Fibroblast of the conjunctiva (primary cell): ENCODE data around the gene MYOM1.
"Not testable (repeated sequence)": the region's sequence is repeated elsewhere in the genome, so short reads cannot be mapped to it uniquely, and the experiment has no call there.

Source experiments
- DNase-seq: peaks from one replicate; pipeline ENCODE4 v3.0.0-alpha.2; 2010; ENCODE audit warnings: low read depth

The MYOM1 gene

GRCh38 chr18:3248658-3249359, 29.0 kb upstream of the MYOM1 start:
- DNase-seq = no peak

DNA sequence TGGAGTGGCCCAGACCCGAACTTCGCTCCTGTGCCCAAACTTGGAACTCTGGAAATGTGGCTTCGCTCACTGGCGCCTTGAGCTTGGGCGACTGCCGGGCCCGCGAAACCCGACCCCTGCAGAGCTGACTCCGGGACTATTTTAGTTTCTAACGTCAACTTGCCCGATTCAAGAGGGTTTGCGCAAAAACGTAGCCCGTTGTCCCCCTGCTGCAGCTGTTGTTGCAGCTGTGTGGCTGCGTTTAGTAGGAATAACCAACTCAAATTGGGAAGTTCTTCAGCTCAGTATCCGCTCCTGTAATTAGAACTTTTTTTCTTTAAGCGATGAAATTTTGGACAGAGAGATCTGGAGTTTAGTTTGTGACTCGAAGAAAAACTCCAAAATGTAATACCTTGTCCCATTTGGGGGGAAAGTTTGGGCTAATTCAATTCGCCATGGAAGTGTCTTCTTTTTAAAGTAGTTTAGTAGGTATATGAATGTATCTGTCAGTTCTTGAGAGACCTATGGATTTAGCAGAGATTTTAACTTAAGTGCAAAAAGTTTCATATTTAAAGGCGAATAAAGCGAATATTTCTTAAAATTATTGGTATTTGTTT, 28.4 kb upstream of the MYOM1 start:
- no peak for DNase-seq

DNA sequence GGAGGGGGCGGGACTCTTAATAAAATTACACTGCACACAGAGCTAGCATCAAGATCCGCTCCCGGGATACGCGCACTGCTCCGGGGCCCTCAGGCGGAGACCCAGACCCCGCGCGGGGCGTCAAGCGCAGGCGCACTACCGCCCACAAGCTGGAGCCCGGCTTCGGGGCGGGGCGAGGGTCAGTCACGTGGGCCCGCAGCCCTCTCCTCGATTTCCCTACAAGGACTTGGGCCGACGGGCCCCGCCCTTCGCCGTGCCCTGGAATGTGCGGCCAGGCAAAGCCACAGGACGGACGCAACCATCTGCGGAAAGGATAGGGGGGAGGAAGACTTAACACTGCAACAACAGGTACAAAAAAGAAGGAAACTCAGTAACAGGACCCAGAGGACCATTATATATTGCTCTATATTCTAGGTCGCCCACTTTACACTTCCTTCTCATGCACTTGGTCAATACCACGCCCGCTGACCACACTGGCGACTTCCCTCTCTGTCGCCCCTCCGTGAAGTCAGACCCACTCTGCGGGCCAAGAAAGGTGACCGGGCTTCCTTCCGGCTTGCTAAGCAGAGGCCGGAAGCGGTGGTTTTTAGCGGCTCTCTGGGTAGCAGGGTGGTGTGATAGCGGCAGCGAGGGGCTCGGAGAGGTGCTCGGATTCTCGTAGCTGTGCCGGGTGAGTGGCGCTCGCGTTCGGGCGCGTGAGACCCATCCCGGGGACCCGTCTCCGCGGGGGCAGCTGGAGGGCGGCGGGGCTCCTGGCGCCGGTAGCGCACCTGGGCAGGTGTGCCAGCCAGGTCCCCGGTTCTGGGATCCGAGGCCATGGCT, 27.7 kb upstream of the MYOM1 start, which contains the start of gene MYL12A:
TSS of gene MYL12A (plus strand) at position 562 of the 822 bp plus-strand sequence. CDS start 5,447 bp downstream, outside the sequence.
- DNase-seq = peak; percentile 98

DNA sequence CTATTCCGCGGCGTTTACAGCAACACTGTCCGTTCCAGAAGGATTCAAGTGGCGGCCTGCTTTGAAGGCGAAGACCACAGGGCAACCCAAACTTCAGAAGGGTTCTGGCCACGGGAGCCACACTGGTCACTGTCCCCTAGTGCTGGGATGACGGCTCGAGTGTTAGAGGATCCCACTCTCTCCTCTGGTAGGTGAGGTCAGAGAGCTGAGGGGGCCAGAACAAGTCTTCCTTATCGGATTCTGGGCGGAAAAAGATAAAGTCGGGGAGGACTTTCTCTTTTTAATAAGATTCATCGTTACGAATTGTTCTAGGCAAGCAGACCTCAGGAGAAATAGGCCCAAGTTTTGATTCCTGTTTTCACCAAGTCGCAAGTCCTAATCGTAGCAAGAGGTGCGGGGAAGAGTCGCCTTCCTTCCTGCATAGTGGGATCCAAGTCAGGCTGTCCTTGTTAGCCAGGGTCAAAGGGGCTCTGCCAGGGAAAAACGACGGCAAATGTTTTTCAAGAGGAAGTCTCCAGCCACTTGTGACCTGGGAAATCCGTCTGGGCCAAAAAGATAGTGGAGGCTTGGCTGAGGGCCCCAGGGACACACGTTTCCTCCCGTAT, 27.0 kb upstream of the MYOM1 start:
- DNase-seq = no peak

DNA sequence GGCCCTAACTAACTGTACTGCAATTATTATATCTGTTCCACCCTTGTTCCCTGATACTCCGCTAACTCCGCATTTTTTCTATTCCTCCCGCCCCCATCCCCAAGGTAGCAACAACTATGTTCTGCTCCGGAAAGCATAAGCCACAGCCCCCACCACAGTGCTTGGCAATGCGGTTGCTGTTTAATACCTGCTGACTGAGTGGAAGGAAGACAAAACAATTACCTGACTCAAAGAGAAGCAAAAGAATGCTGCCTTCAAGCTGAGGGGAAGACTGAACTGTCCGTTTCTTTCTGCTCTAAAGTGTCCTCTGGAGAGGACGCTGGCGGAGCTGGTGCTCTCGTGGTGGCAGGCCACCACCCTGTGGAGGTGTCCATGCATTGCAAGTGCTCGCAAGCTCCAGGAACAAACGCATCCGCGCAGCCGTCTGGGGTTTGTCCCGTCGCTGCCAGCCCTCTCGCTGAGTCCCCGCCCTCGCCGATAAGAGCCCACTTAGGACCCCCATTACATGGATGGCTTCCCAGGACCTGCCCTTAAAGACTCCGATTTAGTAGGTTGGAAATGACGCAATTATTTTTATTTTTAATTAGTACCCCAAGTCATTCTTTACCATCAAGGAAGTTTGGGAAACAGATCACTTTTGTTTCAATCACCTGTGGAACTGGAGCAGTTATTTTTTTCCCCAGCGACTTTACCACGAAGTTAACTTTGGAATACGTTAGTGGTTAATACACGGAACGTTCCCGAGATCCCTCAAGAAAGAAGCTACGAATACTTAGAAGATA, 26.3 kb upstream of the MYOM1 start:
- peak; percentile 84 for DNase-seq

GRCh38 chr18:3245185-3245564, 25.4 kb upstream of the MYOM1 start:
- no peak for DNase-seq

DNA sequence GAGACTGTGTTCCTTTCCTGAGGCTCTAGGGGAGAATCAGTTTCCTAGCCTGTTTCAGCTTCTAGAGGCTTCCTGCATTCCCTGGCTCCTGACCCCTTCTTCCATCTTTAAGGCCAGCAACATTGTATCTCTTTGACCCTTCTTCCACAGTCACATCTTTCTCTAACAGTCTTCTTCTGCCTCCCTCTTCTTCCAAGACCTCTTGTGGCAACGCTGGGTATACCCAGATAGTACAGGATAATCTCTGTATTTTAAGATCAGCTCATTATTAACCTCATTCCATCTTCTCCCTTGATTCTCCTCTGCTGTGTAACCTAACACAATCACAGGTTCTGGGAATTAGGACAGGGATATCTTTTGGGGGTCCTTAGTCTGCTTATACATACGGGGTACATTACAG, 19.0 kb upstream of the MYOM1 start:
- no peak for DNase-seq

DNA sequence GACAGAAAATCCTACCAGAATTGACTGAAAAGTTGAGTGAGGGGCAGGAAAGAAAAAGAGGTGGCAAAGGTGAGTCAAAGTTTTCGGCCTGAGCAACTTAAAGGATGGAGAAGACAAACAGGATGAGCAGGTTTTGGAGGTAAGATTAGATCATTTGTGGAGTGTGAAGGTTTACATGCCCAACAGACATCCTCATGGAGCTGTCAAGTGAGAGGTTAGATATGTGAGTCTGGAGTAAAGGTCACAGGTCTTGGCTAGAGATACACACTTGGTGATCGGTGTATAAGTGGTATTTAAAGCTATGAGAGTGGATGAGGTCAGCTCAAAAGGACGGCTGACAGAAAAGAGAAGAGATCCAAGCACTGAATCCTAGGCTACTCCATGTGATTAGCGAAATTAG, 16.7 kb upstream of the MYOM1 start:
- DNase-seq = no peak

- DNase-seq = no peak
Measured at GRCh38 chr18:3235846-3236245, 16.1 kb upstream of the MYOM1 start.

- DNase-seq = no peak
Measured at GRCh38 chr18:3234457-3234856, 14.7 kb upstream of the MYOM1 start.

DNA sequence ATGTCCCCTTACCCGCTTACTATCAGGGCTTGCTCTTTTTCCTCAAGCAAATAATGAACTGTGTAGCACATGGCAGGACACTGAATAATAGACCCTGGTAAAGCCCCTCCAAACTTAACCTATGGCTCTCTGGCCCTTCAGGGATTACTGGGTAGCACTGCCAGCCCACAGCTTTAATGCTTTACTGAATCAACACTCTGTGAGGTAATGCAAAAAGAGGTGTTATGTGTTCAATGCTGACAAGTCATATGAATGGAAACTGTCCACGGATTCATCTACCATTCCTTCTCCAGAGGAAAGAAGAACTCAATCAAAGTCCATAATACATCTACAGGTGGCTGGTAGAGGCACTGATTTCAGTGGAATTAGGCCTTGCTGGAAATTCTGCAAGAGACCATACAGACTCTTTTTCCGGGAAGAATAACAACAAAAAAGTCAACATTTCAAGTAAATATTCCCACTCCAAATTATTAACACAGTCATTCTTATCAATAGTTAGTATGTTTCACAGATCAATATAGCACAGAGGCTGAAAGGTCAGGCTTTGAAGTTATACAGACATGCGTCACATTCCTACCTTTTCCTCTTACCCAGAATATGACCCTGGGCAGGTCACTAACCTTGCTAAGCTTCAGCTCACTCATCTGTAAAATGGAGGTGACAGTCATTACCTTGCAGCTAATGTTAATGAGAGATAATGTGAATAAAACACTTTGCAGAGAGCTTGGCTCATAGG, 13.8 kb upstream of the MYOM1 start:
- no peak for DNase-seq

GRCh38 chr18:3233004-3233403, 13.2 kb upstream of the MYOM1 start:
- DNase-seq = no peak

DNA sequence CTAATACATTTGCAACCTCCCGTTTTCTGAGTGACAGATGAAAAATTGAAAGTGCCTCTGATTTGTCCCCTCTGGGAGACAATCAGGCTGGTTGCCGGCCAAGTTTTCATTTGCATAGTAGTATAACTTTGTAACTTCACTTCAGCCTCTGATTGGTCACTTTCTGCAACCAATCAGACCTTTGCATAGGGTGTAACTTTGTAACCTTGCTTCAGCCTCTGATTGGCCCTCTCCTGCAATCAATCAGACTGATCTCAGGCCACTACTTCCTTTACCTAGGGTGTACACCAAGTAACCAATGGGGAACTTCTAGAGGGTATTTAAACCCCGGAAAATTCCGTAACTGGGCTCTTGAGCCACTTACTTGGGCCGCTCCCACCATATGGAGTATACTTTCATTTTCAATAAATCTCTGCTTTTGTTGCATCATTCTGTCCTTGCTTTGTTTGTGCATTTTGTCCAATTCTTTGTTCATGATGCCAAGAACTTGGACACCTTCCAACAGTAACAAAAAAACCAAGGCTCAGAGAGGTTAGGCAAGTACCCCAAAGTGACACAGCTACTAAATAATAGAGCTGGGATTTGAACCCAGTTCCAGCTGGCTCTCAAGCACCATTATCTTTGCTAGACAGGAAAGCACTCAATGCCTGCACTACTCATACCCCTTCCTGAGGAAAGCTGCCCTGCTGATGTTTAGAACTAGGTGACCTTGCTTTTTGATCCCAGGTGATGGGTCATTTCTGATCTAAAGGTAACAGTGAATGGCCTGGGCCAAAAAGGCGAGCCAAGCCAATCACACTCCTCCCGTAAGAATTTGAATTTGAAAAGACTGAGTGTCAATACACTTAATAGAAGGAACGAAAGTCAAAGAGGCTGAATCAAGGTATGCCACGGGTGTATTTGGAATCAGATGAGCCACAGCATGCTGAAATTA, 10.9 kb upstream of the MYOM1 start:
- peak; percentile 45 for DNase-seq

GRCh38 chr18:3226048-3226447, 6.3 kb upstream of the MYOM1 start:
- no peak for DNase-seq

- no peak for DNase-seq
Measured at GRCh38 chr18:3225588-3225987, 5.8 kb upstream of the MYOM1 start.

DNA sequence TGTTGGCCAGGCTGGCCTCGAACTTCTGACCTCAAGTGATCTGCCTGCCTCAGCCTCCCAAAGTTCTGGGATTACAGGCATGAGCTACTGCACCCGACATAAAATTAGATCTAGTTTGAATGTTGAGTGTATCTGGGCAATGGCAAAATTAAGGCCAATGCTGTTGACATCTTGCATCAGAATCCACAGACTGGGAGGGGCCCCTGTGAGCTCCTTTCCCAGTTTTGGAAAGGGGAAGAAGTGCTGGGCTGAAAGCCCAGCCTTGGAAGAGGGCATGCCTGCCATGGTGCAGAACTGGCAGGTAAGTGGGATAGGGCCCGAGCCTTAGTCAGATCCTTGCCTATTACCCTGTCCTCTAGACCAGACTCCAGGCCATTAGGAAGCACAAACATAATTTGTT, 4.5 kb upstream of the MYOM1 start:
- no peak for DNase-seq

- no peak for DNase-seq
Measured at GRCh38 chr18:3223356-3223755, 3.6 kb upstream of the MYOM1 start.

GRCh38 chr18:3221496-3221895, 1.7 kb upstream of the MYOM1 start:
- DNase-seq = no peak

- not testable (repeated sequence) for DNase-seq
Measured at GRCh38 chr18:3220868-3221267, 1.1 kb upstream of the MYOM1 start.

- DNase-seq = no peak
Measured at GRCh38 chr18:3219241-3219630, 532 bp downstream of the MYOM1 start.
